ENCODE data around the gene OR52H1.

The OR52H1 gene

DNA sequence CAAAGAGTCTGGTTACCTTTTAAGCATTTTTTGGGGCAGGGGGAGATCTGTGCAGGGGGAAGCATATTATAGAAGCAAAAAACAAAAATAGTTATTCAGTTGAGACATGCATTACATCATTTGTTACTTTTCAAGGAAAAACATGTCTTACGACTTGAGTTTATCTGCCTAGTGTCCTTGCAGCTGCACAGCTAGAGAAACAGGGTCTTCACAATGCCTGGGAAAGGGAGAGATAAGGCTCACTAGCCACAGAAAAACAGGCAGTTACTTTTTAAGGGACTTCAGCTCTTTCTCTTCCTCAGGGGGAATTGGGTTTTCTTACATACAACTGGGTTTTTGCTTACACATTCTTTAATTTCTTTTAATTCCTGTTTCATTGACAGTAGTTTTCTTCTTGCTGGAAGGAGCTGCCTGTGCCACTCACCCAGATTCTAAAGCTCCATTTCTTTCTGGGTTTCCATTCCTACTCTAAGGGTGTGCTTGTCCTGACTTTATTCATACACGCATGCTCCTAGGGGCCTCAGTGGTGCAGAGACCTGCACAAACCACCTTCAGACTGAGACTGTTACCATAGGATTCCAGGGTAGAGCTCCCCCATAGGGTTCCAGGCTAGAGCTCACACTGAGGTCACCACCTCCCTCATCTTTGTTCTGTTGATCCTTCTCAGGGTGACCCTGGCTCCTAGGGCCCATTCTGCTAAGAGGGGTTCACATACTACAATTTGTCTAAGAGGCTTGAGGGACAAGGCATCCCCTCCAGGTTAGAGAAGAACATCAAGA, 17.1 kb downstream of the OR52H1 start:
- DNase-seq, result no peak

DNA sequence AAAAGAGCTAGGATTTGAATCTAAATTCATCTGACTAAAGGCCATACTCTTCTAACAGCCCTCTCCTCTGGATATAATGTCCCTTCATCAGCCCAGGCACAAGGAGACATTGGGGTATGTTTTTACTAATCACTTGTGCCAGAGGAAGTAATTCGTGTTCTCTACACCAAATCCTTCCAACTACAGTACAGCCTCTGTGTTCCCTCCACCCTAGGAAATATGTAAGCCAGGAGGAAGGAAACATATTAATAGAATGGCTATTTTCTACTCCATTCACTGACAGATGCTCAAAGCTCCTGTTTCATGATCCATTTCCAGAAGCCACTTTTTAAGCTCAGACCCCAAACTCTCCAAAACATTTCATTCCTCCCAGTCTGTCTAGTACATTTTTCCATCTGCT, 19.8 kb downstream of the OR52H1 start:
- no peak for DNase-seq

DNA sequence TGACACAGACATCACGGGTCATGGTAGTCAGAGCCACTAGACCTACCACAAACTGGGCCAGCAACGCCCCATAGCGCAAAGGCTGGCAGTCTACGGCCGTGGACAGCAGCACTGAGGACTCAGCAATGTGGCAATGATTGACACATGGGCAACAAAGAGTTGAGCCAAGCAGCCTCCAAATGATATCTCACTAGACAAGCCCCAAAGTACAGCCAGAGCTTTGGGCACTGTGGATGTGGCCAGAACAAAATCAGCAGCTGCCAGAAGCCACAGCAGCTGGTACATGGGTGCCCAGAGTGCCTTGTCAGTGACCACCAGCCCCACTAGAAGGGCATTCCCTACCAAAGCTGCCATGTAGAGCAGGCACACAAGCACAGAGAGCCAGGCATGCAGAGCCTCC, 20.6 kb downstream of the OR52H1 start:
- no peak for DNase-seq

DNA sequence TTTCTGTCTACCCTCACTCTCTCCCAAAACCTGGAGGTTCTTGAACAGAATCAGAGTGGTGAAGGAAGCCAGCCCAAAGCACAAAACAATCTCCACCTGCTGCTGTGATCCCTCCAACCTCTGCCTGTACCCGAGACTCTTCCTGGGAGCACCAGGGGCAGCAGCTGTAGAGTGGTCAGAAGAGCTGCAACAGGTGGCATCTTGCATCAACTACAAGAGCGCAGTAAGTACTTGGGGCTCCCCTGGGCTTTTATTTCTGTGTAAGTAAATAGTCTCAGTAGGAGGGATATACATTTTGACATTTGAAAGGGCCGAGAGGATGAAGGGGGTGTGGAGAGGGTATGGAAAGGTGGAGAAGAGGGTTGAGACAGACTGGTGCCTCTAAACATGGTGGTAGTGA, 23.6 kb downstream of the OR52H1 start:
- DNase-seq, result no peak

DNA sequence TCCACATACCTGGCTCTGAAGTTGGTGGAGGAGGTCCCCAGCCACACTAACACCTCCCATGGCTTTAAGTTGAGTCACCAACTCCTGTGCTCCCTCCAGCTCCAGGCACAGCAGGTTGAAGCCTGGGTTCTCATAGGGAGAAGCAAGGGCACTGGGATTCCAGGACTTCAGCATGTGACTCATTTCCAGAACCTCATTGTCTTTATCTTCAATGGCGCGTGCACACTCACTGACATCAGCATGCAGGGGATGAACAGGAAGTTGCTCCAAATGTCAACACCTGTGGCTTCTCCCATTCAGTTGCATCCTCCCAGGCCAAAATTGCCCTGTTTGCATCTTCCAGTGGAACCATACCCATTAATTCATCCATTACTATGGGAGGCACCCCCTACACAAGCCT, 26.0 kb downstream of the OR52H1 start:
- no peak for DNase-seq

DNA sequence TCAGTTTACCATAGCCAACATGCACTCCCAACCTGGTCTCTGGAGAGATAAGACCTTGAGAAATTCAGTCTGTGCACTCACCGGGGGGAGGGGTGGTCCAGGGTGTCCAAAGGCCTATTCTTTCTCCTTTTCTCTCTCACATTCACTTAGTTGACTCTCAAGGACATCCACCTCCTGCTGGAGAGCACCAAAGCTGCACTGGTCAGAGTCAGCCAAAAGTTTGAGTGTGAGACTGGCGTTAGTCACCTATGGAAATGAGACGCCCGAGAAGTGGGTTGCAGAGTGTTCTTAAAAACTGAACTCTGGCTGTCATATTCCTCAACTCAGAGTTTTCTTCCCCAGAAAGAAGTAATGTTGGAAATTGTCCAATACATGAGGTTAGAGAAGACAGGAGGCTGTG, 26.8 kb downstream of the OR52H1 start:
- DNase-seq, result no peak

DNA sequence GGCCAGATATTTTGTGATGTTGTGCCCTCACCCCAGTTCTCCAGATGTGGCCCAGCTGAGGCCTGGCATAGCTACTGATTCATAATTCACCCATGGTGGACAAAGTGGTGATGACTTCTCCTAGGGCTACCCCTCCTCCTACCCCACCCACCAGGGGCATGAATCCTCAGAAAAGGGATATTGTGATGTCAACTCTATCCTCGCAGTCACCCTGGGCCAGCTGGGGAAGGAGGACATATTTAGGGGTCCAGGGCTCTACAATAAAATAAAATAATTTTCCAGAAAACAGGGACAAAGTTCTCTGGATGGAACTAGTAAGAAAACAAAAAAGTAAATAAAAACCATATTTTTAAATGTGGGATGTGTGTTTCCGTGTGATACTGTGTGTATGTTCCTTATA, 31.7 kb downstream of the OR52H1 start, which contains the start of gene UBQLNL:
UBQLNL (minus strand) TSS at position 101 of the 400 bp plus-strand sequence. CDS start 258 bp downstream, outside the sequence.
- DNase-seq, result no peak

DNA sequence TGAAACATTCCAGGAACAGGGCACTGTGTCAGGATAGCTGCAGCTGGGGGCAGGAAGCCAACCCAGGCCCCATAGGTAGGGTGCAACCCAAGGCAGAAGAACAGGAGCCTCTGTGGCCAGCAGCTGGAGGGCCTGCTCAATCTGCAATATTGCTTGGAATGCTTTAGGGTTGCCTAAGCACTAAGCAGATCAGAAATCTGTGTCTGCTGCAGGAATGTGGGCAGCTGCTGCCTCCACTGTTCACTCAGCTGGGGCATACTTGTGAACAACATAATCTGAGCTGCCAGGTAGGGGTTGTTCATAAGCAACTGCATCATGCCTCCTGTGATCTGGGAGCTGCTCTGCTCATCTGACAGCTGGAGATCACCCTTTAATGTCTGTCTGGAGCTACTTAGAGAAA, 33.5 kb downstream of the OR52H1 start:
- DNase-seq, result no peak

DNA sequence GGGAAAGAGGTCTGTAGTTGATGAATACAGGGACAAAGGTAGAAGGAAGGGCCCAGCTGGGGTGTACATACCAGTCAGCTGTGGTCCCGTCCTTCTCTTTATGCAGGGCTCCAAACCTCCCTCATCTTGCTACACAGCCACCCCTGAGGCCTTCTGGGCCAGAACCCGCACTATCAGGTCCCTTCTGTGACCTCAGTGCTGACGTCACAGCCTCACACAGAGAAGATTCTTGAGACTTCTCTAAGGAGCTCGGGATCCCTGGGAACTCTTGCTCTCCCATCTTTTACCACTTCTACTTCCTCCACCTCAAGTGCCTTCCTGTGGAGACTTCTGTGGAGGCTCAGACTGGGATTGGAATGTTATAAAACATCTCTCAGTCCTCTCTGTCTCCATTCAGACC, 38.5 kb downstream of the OR52H1 start, which contains the start of gene UBQLN3:
UBQLN3 (minus strand) TSS at position 155 of the 400 bp plus-strand sequence. CDS start 399 bp downstream, outside the sequence.
- DNase-seq, result no peak

DNA sequence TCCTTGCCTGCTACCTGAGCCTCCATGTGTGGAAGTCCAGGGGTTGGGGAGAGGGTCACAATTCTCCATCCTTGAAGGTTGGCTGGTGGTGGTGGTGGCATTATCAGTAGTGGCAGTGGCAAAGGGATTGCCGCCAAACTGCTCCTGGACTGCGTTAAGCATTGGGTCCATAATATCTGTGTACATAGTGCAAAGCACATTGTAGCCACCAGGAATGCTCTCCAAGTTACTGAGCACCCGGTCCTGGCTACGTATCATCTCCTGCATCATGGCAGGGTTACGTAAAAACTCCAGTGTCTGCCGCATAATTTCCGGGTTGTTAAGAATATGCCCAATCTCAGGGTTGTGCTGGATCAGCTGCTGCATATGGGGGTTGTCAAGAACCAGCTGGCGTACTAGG, 39.7 kb downstream of the OR52H1 start:
- DNase-seq, result no peak

DNA sequence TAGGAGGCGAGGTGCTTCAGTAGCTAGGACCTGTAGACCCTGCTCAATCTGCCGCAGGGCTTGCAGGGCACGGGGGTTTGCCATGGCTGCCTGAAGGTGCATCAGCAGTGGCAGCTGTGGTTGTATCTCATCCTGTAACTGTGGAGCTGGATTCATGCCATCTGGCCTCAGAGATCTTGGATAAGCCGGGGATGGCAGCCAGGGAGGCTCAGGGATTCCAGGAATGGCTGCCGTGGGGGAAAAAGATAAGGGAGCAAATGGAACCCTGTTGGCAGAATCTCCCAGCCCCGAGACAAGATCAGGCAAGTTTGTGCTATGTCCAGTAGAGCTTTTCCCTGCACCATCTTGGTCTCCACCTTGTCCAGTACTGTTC, 40.4 kb downstream of the OR52H1 start:
- DNase-seq, result no peak

DNA sequence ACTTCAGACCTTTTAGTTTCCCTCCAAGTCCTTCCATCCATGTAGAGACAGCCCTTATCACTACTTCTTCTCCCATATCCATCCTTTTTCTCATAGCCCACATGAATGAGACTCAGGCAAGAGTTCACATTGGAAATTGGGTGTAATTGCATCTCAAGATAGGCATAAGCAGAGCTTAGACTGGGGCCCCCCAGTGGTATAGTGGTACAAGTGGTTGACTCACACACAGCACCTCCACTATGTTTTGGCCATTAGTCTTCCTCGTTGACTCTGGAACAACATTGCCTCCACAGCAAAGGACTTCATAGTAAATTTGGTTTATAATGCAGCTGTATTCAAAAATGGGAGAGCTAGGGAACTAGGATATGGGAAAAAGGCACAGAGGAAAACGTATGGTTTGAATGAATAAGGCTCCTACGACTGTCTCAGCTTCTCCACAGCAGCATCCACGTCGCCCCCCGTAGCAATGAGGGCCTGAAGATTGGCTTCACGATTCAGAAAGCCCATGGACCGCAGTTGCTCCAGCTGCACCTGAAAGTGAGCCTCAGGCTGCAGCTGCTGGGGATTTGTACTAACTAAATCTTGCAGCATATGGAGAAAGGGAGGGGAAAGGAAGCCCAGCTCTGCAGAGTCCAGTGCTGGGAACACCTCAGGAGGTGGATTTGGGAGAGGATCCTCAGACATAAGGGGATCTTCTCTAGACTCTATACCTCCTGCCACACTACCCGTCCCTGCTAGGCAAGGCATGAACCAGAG, 41.0 kb downstream of the OR52H1 start:
- no peak for DNase-seq

DNA sequence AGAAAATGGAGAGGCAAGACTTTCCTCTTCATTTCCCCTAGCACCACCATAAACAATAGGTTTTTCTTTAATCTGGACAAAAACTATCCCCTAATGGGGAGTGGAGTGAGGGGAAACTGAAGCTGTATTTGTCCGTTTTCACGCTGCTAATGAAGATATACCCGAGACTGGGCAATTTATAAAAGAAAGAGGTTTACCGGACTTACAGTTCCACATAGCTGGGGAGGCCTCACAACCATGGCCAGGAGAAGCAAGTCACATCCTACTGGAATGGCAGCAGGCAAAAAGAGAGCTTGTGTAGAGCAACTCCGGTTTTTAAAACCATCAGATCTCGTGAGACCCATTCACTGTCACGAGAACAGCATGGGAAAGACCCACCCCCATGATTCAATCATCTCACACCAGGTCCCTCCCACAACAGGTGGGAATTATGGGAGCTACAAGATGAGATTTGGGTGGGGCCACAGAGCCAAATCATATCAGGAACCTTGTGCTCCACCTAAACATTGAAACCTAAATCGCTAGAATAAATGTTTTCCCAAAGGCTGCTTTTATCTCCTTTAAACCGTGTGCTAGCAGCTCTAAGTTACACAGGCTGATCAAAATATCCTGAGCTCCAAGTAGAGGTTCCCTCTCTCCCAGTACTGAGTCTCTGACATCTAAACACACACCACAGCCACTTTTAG, 42.8 kb downstream of the OR52H1 start:
- no peak for DNase-seq

DNA sequence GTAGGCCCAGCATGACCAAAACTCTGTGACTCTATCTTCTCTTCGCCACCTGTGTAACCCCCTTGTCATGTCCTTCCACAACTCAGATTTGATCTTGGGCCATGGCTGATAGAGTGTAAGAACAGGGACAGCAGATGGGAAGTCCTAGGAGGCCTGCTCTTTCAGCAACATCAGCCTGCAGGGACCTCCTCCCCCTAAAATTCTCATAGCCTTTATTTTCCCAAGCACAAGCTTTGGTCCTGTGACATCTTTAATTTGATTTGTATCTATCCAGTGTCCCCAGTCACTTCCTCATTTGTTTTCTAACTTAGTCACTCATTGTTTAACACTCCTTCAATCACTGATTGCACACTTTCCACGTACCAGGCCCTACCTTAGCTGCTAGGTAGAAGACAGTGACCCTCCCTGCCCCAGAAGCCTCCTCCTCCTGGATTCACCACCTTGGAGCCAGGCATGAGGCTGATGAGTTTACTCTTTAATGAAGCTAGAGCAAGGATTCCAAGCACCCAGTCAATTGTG, 43.9 kb downstream of the OR52H1 start:
- DNase-seq, result no peak

DNA sequence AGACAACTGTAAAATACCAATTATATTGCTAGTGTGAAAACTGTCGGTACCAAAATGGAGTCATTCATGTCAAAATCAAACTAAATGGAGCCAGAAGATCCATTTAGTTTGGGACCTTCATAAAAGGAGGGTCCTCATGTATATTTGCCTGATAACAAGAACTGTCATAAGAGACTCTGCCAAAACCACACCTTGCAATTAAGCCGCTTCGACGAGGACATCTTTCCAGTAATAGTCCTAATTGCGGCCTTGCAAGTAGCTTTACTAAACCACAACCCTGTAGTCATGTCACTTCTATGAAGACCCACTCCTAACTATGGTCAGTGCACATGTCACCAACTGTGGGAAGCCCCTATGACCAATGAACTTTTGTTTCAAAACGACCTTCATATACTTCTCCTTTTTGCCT, 47.9 kb downstream of the OR52H1 start:
- no peak for DNase-seq

DNA sequence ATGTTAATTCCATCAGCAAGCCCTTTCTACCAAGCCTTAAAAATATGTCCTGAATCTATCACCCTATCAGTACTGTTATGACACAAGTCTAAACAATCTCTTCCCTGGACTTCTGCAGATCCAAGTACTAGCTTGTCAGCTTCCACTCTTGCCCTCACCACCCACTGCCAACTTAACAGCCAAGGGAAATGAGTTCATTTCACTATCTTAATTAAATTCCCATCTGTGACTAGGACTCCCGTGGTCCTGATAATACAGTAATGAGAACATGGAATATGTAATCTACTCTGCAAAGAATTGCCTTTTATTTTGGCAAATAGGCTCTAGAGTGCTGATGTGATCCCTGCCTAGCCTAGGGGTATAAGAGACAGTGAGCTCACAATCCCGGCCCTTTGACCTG, 48.7 kb downstream of the OR52H1 start:
- no peak for DNase-seq
